Inflammatory macrophage treated with lipopolysaccharide for 1 hour (primary cell): ENCODE data around the gene GAPVD1.

Experiments used
- DNase-seq, 2 donors: peaks; one replicate each; pipeline ENCODE4 v3.0.0-alpha.2; 2020 to 2022

The GAPVD1 gene

GRCh38 chr9:125407974-125408900, 146.6 kb downstream of the GAPVD1 start:
- peak; percentile 57 to 90 for DNase-seq

DNA sequence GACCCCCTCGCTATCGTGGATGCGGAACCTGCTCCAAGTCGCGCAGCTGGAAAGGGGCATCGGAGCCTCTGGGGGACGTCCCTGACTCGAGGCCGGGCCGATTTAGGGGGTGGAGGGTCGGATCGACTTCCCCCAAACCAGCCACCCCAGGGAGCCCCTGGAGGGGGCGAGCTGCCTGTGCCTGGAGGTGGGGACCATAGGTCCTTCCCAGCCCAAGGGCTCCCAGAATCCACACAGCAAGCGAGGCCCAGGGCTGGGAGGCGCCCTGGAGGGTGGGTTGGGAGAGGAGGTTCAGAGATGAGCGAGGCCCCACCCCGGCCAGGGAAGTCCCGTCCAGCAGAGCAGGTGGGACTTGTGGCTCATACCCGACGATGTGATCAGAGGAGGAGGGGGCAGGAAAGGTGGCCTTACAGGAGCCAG, 147.6 kb downstream of the GAPVD1 start:
- no peak for DNase-seq

DNA sequence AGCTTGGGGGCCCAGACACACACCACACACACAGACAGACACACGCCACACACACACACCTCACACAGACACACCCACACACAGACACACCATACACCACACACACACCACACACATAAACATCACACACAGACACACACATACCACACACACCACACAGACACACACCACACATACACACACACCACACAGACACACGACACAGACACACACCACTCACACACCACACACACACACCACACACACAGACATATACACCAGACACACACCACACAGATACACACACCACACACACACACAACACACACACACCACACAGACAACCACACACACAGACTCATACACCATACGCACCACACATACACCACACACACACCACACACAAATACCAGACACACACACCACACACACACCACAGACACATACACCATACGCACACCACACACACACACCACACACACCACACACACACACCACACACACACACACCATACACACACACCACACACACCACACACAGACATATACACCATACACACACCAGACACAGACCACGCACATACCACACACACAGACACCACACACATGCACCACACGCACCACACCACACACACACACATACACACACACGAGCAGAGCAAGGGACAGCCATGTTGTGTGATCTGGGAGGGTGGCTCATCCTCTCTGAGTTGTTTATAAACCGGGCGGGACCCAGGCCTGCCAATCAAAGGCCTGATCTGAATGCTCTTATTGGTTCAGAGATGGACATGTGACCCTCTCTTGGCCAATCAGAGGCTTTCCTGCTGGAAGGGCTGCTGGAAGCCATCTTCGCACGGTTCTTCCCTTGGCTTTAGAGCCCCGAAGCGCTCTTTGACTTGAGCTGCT, 148.3 kb downstream of the GAPVD1 start:
- DNase-seq, result peak; percentile 8 to 51

- no peak for DNase-seq
These were observed 148.9 kb downstream of the GAPVD1 start for GRCh38 chr9:125410522-125410894.

GRCh38 chr9:125411171-125411756, 149.6 kb downstream of the GAPVD1 start:
- no peak for DNase-seq

DNA sequence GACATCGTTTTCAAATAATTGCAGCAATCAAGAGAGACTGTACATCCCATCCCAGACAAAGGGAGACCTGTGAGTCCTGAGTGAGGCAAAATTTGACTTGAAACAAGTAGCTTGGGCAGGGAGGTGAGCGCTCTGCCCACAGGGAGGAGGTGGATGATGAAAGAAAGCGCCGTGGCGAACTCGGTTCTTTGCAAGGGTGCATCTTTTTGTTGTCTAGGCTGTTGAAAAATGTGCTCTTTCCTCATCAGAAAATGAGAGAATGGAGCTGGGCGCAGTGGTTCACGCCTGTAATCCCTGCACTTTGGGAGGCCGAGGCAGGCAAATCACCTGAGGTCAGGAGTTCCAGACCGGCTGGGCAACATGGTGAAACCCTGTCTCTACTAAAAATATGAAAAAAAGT, 150.5 kb downstream of the GAPVD1 start:
- DNase-seq, result no peak

- no peak for DNase-seq
These were observed 152.0 kb downstream of the GAPVD1 start for GRCh38 chr9:125413579-125413978.

GRCh38 chr9:125415583-125416460, 154.2 kb downstream of the GAPVD1 start:
- DNase-seq, result no peak

DNA sequence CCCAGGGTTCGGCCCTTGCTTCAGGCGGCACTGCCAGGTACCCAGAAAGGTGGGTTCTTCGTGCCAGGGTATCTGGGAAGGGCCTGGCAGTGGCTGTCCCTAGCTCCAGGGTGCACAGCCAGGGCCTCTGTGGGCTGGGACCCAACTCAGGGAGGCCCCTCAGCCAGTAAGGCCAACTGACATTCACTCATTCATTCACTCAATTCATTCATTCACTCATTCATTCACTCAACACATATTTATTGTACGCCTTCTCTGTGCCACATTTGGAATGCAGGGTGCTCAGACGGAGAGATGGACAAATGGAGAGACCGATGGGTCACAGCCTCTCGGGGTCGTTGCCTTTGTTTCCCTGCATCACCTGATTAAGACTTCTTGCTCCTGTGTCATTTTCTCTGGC, 154.9 kb downstream of the GAPVD1 start:
- DNase-seq, result no peak
